ENCODE measurements around the gene FBXO3.
"Not testable (repeated sequence)": the region's sequence is repeated elsewhere in the genome, so short reads cannot be mapped to it uniquely, and the experiment has no call there.

Gene FBXO3

DNA sequence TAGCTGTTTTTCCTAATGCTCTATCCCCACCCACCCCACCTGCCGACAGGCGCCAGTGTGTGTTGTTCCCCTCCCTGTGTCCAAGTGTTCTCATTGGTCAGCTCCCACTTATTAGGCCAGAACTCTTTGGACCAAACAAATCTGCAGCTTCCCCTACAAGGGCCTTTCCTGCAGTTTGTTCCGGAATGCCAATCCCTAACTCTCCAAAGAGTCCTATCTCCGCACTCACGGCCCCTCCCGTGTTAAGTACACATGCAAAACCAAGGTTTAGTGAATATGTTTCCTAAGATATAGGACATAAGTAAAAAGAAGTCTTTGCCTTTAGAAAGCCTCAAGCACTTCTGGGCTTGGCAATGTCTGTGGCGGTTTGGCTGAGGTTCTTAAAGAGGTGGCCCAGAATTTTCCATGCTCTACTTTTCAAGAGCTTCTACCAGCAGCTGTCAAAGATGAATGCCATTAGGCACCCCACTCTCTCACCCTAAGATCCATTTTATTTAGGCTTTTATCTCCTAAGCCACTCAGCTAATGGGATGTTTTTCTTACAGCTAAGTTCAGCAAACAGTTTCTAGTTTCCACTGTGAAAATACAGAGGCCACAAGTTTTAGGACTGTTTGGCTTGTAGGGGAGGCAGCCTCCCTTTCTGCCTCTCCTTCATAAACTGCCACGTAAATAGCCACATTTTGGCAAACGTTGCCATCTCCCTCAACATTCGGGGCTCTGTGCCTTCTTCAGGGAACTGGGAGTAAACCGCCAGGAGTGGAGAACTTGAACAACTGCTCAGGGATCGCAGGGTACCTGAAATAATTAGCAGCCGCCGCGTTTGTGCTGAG is 39.7 kb downstream of the FBXO3 start:
- DNase-seq (ENCODE audit: extremely low read depth, low read depth) = no peak
- TF ChIP-seq CTCF (IDR thresholded peaks at IDR 0.05; ENCODE audit: low read depth, low read length) = no peak

DNA sequence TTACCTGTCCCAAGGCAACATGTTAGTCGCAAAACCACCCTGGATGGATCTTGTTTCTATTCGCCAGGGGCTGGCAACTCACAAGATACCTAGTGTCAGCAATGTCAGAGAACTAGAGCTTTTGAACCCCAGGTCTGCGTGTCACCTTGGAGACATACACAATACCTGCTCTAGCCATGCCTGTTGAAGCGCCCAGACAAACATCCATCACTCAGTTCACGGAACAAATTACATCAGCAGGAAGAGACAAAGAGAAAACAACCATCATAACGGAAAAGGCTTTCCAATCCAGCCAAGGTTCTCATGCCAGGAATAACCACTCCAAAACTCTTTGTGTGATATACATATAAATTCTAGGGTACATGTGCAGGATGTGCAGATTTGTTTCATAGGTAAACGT is 40.3 kb downstream of the FBXO3 start:
- DNase-seq (ENCODE audit: extremely low read depth, low read depth) = no peak
- TF ChIP-seq CTCF (IDR thresholded peaks at IDR 0.05; ENCODE audit: low read depth, low read length) = no peak

DNA sequence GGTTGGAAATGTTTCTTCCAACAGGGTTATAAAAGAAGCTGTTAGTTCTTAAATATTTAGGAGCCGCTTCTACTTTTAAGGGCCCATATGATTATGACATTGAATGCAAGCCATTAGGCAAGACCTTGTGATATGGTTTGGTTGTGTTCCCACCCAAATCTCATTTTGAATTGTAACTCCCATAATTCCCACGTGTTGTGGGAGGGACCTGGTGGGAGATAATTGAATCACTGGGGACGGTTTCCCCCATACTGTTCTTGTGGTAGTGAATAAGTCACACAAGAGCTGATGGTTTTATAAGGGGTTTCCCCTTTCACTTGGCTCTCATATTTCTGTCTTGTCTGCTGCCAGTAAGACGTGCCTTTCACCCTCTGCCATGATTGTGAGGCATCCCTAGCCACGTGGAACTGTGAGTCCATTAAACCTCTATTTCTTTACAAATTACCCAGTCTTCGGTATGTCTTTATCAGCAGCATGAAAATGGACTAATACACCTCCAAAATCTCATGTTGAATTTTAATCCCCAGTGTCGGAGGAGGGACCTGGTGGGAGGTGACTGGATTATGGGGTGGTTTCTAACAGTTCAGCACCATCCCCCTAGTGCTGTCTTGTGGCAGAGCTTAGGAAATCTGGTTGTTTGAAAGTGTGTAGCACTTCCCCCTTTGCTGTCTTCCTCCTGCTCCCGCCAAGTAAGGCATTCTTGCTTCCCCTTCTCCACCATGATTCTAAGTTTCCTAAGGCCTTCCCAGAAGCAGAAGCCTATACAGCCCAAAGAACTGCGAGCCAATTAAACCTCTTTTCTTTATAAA is 42.4 kb downstream of the FBXO3 start:
- TF ChIP-seq CTCF (IDR thresholded peaks at IDR 0.05; ENCODE audit: low read depth, low read length) = no peak
- no peak for DNase-seq (ENCODE audit: extremely low read depth, low read depth)

- no peak for TF ChIP-seq CTCF (IDR thresholded peaks at IDR 0.05; ENCODE audit: low read depth, low read length)
- no peak for DNase-seq (ENCODE audit: extremely low read depth, low read depth)
Observed at GRCh38 chr11:33730716-33731115, 43.6 kb downstream of the FBXO3 start.

GRCh38 chr11:33729072-33729664 is 45.2 kb downstream of the FBXO3 start:
- not testable (repeated sequence) for DNase-seq (ENCODE audit: extremely low read depth, low read depth)

GRCh38 chr11:33727539-33727938 is 46.8 kb downstream of the FBXO3 start:
- not testable (repeated sequence) for DNase-seq (ENCODE audit: extremely low read depth, low read depth)

DNA sequence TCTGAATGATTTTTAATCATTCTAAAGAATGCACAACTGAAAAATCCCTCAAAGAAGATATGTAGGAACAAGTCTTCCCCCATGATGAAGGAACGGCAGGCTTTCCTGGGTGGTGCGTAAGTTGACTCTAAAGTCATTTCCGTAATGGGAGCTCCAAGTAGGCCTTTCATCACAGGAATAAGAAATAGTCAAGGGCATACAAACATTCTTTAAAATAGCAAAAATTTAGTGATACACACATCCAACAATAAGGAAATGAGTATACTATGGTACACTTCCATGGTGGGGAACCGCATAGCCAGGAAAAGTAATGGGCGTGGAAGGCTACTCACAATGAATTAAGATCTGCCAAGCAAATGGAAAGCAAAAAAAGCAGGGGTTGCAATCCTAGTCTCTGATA is 48.8 kb downstream of the FBXO3 start:
- DNase-seq (ENCODE audit: extremely low read depth, low read depth) = no peak
- TF ChIP-seq CTCF (IDR thresholded peaks at IDR 0.05; ENCODE audit: low read depth, low read length) = no peak

DNA sequence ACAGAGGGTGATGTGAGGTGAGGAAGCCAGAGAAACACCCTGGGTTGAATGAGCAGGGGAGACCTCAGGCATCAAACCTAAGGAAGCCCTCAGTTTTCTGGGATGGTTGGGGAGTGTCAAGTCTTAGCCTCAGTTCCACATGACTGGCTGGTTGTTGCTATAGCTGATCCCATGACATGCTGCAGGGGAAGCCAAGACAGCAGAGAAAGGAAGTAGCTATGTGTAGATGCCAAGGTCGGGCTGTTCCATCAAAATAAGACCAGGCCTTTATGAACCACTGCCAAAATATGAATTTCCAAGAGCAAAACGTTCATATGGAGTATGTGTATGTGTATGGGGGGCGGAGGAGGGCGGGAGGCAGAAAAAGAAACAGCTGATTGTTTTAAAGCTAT is 49.7 kb downstream of the FBXO3 start:
- DNase-seq (ENCODE audit: extremely low read depth, low read depth) = no peak
- TF ChIP-seq CTCF (IDR thresholded peaks at IDR 0.05; ENCODE audit: low read depth, low read length) = no peak

Measured in AG09319 (cell line).